ENCODE results near the gene MZF1.

DNA sequence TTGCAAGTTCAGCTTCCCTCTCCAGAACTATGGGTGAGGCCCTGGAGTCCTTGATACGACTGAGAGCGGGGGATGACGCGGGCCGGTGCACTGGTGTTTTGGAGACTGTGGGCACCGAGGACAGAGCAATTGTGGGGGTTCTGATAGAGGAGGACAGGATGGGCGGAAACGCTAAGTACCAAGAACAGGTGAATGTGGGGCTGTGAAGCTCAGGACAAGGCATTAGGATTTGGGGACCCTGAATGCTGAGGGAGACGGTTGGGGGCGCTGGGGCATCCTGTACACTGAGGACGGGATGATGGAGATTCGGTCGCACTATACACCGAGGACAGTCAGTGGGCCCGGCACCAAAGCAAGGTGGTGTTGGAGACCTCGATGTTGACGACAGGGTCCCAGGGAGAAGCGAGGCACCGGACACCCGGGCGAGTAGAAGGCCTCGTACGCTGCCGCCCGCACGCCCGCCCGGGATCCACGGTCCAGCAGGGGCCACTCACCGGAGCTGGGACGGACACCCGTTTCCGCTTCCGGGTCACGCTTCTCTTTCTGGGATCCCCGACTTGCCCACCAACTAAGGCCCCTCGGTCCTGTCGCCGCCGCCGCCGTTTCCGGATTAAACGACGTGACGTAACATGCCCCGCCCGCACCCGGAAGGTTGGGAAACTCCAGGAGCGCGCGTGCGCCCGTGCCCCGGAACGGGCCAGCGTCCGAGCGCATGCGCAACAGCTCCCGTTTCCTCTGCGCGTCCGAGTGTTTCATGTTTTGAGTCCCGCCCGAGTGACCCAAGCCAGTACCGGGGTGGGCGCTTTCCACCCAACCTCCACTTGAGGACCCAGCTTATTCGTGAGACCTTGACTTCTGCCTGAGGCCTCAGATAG is 18.4 kb downstream of the MZF1 start, which contains the start of gene CHMP2A:
- TF ChIP-seq, protein P1, sequence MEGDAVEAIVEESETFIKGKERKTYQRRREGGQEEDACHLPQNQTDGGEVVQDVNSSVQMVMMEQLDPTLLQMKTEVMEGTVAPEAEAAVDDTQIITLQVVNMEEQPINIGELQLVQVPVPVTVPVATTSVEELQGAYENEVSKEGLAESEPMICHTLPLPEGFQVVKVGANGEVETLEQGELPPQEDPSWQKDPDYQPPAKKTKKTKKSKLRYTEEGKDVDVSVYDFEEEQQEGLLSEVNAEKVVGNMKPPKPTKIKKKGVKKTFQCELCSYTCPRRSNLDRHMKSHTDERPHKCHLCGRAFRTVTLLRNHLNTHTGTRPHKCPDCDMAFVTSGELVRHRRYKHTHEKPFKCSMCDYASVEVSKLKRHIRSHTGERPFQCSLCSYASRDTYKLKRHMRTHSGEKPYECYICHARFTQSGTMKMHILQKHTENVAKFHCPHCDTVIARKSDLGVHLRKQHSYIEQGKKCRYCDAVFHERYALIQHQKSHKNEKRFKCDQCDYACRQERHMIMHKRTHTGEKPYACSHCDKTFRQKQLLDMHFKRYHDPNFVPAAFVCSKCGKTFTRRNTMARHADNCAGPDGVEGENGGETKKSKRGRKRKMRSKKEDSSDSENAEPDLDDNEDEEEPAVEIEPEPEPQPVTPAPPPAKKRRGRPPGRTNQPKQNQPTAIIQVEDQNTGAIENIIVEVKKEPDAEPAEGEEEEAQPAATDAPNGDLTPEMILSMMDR (conservative IDR thresholded peaks at IDR 0.05; ENCODE audit: low read depth, low read length), result 0 out of 2 replicates have a peak, but pooled peaks have one; percentile 13
- TF ChIP-seq EZH2 (IDR thresholded peaks at IDR 0.05; ENCODE audit: low read length, unreplicated experiment) (no peak), EZH2phosphoT487 (IDR thresholded peaks at IDR 0.05; ENCODE audit: borderline replicate concordance, low read length) (no peak)
